Body of pancreas (tissue), 4 donors: ENCODE measurements around the gene KIAA1671. TPM values are rescaled to one million over a fixed set of nuclear protein-coding genes. Genes with fewer than 3 reads are reported as not detected.
A peak's percentile ranks its signal among the peaks of the same experiment; 100 is the strongest.
"Not testable (repeated sequence)": the region's sequence is repeated elsewhere in the genome, so short reads cannot be mapped to it uniquely, and the experiment has no call there.

Source experiments
- ATAC-seq: fragments of 150-250 bp; one replicate; pipeline ENCODE4 v1.9.1; 2016
- DNase-seq, 4 donors: peaks; one replicate each; pipeline ENCODE4 v3.0.0-alpha.2; 2019
- H3K27ac ChIP-seq, 4 donors: fragments of 200-600 bp; sonication (generic); 1 replicate in 3 of 4; 2 replicates in 1 of 4; pipeline versions ENCODE4 v1.5.1 to v1.6.1; 2016 to 2019; ENCODE audit warnings: mild to moderate bottlenecking in 1 of 4, mixed read lengths in 1 of 4, moderate library complexity in 1 of 4
- H3K27me3 ChIP-seq, 2 donors: fragments of 200-600 bp; sonication (generic); one replicate each; pipeline ENCODE4 v1.6.0; 2016; ENCODE audit warnings: mild to moderate bottlenecking in 1 of 2
- H3K36me3 ChIP-seq, 2 donors: fragments of 200-600 bp; sonication (generic); replicated peaks in 1 of 2; 2 replicates each; pipeline ENCODE4 v1.5.1; 2016; ENCODE audit warnings: low read depth in 2 of 2; ENCODE audit not compliant: insufficient read depth in 1 of 2
- H3K4me1 ChIP-seq: fragments of 200-600 bp; sonication (generic); one replicate; pipeline ENCODE4 v1.6.0; 2016
- H3K4me3 ChIP-seq, 2 donors: fragments of 200-600 bp; sonication (generic); 1 replicate in 1 of 2; 2 replicates in 1 of 2; pipeline ENCODE4 v1.5.1; 2016 to 2019
- H3K9me3 ChIP-seq, 3 donors: fragments of 200-600 bp; sonication (generic); 1 replicate in 2 of 3; 2 replicates in 1 of 3; pipeline ENCODE4 v1.5.1; 2016
- CTCF ChIP-seq, 7 experiments: fragments of 450-650 bp in 4 of 7; fragments of 200-600 bp in 3 of 7; sonication (generic) in 3 of 7; IDR thresholded peaks; one replicate each; pipeline ENCODE4 v1.5.1; 2016 to 2019; ENCODE audit warnings: antibody characterized with exemption in 7 of 7
- POLR2A ChIP-seq, 3 donors: fragments of 450-650 bp; IDR thresholded peaks; one replicate each; pipeline ENCODE4 v1.6.1; 2016; ENCODE audit warnings: antibody characterized with exemption in 3 of 3, mild to moderate bottlenecking in 2 of 3
- WGBS, 2 donors: methylation state at CpG; one replicate each; pipeline ENCODE4 v1.1.5; 2017; 5-methylcytosine and 5-hydroxymethylcytosine counted together
- intact Hi-C: fragments of 100-400 bp; cut with DNase I; formaldehyde crosslinking; loops from one replicate; pipeline ENCODE4 v1.15.1; 2023
- total RNA-seq, 2 donors: library from RNA; depleted of rRNA; stranded (reverse); fragments of >200 nt; gene quantifications; one replicate each; pipeline ENCODE4 v1.1.0, GENCODE V29; 2016

KIAA1671 gene
- total RNA-seq, 2 donors from 2014 or later, result 24.9 to 79.8 TPM

GRCh38 chr22:25200967-25201366 lies 248.5 kb downstream of the KIAA1671 start:
- no peaks in the 10 kb centered on the region for H3K27me3 ChIP-seq
- no peaks in the 10 kb centered on the region for H3K36me3 ChIP-seq
- H3K9me3 ChIP-seq, result no peaks in the 10 kb centered on the region
- 72 to 90% methylated on average over 4 to 7 of the region's 7 CpGs for WGBS, 2 donors
- no peaks in the 10 kb centered on the region for H3K4me1 ChIP-seq
- ATAC-seq (no peak), DNase-seq (no peak)
- H3K4me3 ChIP-seq, result no peak overlapping the region
- H3K27ac ChIP-seq, result no peak overlapping the region
- no peak for TF ChIP-seq CTCF (IDR thresholded peaks at IDR 0.05)
- no peak for TF ChIP-seq POLR2A (IDR thresholded peaks at IDR 0.05)
- intact Hi-C loops, result no loop called here

GRCh38 chr22:25201557-25202273 lies 249.2 kb downstream of the KIAA1671 start:
- no peak for TF ChIP-seq POLR2A (IDR thresholded peaks at IDR 0.05)
- TF ChIP-seq CTCF (IDR thresholded peaks at IDR 0.05), result no peak
- H3K9me3 ChIP-seq, result no peaks in the 10 kb centered on the region
- no peak overlapping the region for H3K27ac ChIP-seq
- H3K36me3 ChIP-seq, result no peaks in the 10 kb centered on the region
- H3K4me1 ChIP-seq, result no peaks in the 10 kb centered on the region
- no peaks in the 10 kb centered on the region for H3K27me3 ChIP-seq
- DNase-seq (no peak), ATAC-seq (no peak)
- intact Hi-C loops, result no loop called here
- no peak overlapping the region for H3K4me3 ChIP-seq
- 63 to 77% methylated on average over 7 to 8 of the region's 10 CpGs for WGBS, 2 donors

GRCh38 chr22:25202290-25202921 lies 249.9 kb downstream of the KIAA1671 start:
- TF ChIP-seq CTCF (IDR thresholded peaks at IDR 0.05), result peak; percentile 59 to 83 (median 66)
- TF ChIP-seq POLR2A (IDR thresholded peaks at IDR 0.05), result no peak
- ATAC-seq, result peak; percentile 71
- Histone ChIP-seq H3K4me3 (no peak overlapping the region), H3K36me3 (no peaks in the 10 kb centered on the region), H3K9me3 (no peaks in the 10 kb centered on the region), H3K27me3 (no peaks in the 10 kb centered on the region), H3K4me1 (no peaks in the 10 kb centered on the region), H3K27ac (no peak overlapping the region)
- peak; percentile 51 to 67 (median 58) for DNase-seq
- WGBS, 2 donors, result 37 to 55% methylated on average over 9 to 15 of the region's 15 CpGs
- intact Hi-C loops, result no loop called here

GRCh38 chr22:25203082-25203481 lies 250.6 kb downstream of the KIAA1671 start:
- 86 to 92% methylated on average over 4 of the region's 4 CpGs for WGBS, 2 donors
- no peaks in the 10 kb centered on the region for H3K9me3 ChIP-seq
- no peaks in the 10 kb centered on the region for H3K4me1 ChIP-seq
- TF ChIP-seq CTCF (IDR thresholded peaks at IDR 0.05), result no peak
- TF ChIP-seq POLR2A (IDR thresholded peaks at IDR 0.05), result no peak
- H3K27ac ChIP-seq, result no peak overlapping the region
- no peaks in the 10 kb centered on the region for H3K27me3 ChIP-seq
- no peaks in the 10 kb centered on the region for H3K36me3 ChIP-seq
- H3K4me3 ChIP-seq, result no peak overlapping the region
- no peak for DNase-seq
- intact Hi-C loops, result no loop called here
- ATAC-seq, result no peak

- DNase-seq, H3K4me1 ChIP-seq, H3K27ac ChIP-seq, intact Hi-C loops, H3K4me3 ChIP-seq, H3K27me3 ChIP-seq, H3K9me3 ChIP-seq, ATAC-seq, H3K36me3 ChIP-seq: not testable (repeated sequence)
- WGBS, 2 donors, result 87 to 92% methylated on average over 7 of the region's 7 CpGs
These were observed 252.0 kb downstream of the KIAA1671 start for GRCh38 chr22:25204547-25204946.
